MM.1S (cell line): Measurements from ENCODE around the gene SLCO4A1.

Source experiments
- DNase-seq: peaks from one replicate; pipeline ENCODE4 v3.0.0-alpha.2; 2015
- H2AFZ ChIP-seq: fragments of 300-600 bp; sonication (generic); 2 replicates; pipeline ENCODE4 v1.6.0; 2016; ENCODE audit warnings: antibody characterized with exemption, low read length
- H3F3A ChIP-seq: fragments of 300-600 bp; sonication (generic); 2 replicates; pipeline ENCODE4 v1.6.1; 2016; ENCODE audit warnings: mild to moderate bottlenecking, antibody characterized with exemption, low read length, moderate library complexity, mixed read lengths; ENCODE audit not compliant: insufficient read depth
- H3K27ac ChIP-seq: fragments of 300-600 bp; sonication (generic); 2 replicates; pipeline ENCODE4 v1.5.1; 2016; ENCODE audit warnings: mild to moderate bottlenecking, low read length
- H3K27me3 ChIP-seq: fragments of 300-600 bp; sonication (generic); replicated peaks from 2 replicates; pipeline ENCODE4 v1.6.0; 2016; ENCODE audit warnings: low read length; ENCODE audit not compliant: insufficient read depth
- H3K36me3 ChIP-seq: fragments of 300-600 bp; sonication (generic); replicated peaks from 2 replicates; pipeline ENCODE4 v1.6.1; 2016; ENCODE audit warnings: mild to moderate bottlenecking, low read length, mixed read lengths; ENCODE audit not compliant: insufficient read depth
- H3K4me1 ChIP-seq: fragments of 300-600 bp; sonication (generic); 2 replicates; pipeline ENCODE4 v1.6.1; 2016; ENCODE audit warnings: low read length, mixed read lengths
- H3K4me2 ChIP-seq: fragments of 300-600 bp; sonication (generic); 2 replicates; pipeline ENCODE4 v1.6.0; 2016; ENCODE audit warnings: low read depth, low read length
- H3K4me3 ChIP-seq: fragments of 300-600 bp; sonication (generic); 2 replicates; pipeline ENCODE4 v1.5.1; 2016; ENCODE audit warnings: low read length, mixed read lengths
- H3K79me2 ChIP-seq: fragments of 300-600 bp; sonication (generic); 2 replicates; pipeline ENCODE4 v1.6.1; 2016; ENCODE audit warnings: mixed run types, low read length, mixed read lengths
- H3K9ac ChIP-seq: fragments of 300-600 bp; sonication (generic); 2 replicates; pipeline ENCODE4 v1.6.1; 2016; ENCODE audit warnings: low read length, mixed read lengths
- H3K9me2 ChIP-seq: fragments of 300-600 bp; sonication (generic); replicated peaks from 2 replicates; pipeline ENCODE4 v1.6.1; 2016; ENCODE audit warnings: mild to moderate bottlenecking, low read length, mixed read lengths; ENCODE audit not compliant: insufficient read depth
- H3K9me3 ChIP-seq: fragments of 300-600 bp; sonication (generic); replicated peaks from 2 replicates; pipeline ENCODE4 v1.6.1; 2016; ENCODE audit warnings: mild to moderate bottlenecking, low read length, mixed read lengths; ENCODE audit not compliant: insufficient read depth
- H4K20me1 ChIP-seq: fragments of 300-600 bp; sonication (generic); 2 replicates; pipeline ENCODE4 v1.6.1; 2016; ENCODE audit warnings: mild to moderate bottlenecking, low read length, moderate library complexity, mixed read lengths; ENCODE audit not compliant: insufficient read depth
- CTCF ChIP-seq: fragments of 300-600 bp; sonication (generic); IDR thresholded peaks from 2 replicates; pipeline ENCODE4 v1.5.1; 2016; ENCODE audit warnings: antibody characterized with exemption, low read length, mixed read lengths
- EZH2 ChIP-seq: fragments of 300-600 bp; sonication (generic); optimal IDR thresholded peaks from 2 replicates; pipeline ENCODE3; 2017; ENCODE audit warnings: low read depth, mild to moderate bottlenecking, antibody characterized with exemption, low read length, mixed read lengths
- EZH2phosphoT487 ChIP-seq: fragments of 300-600 bp; sonication (generic); IDR thresholded peaks from 2 replicates; pipeline ENCODE4 v1.6.1; 2018; ENCODE audit warnings: antibody characterized with exemption, low read length

SLCO4A1 gene

GRCh38 chr20:62627901-62628612 lies 14.2 kb upstream of the SLCO4A1 start:
- Histone ChIP-seq H3K9ac (no peak overlapping the region), H3K4me3 (no peak overlapping the region), H3K9me3 (no peaks in the 10 kb centered on the region), H3F3A (no peaks in the 10 kb centered on the region), H3K36me3 (no peaks in the 10 kb centered on the region), H3K27me3 (peaks cover 7% of the 10 kb centered on the region; the same call in 1 of the 2 replicates), H3K79me2 (no peaks in the 10 kb centered on the region), H4K20me1 (no peaks in the 10 kb centered on the region), H3K9me2 (no peaks in the 10 kb centered on the region), H2AFZ (no peak overlapping the region), H3K4me1 (peaks cover 11% of the 10 kb centered on the region), H3K4me2 (no peak overlapping the region), H3K27ac (no peak overlapping the region)
- DNase-seq = no peak
- TF ChIP-seq EZH2 = no peak
- no peak for TF ChIP-seq CTCF
- TF ChIP-seq EZH2phosphoT487 = no peak

GRCh38 chr20:62628691-62629090 lies 13.6 kb upstream of the SLCO4A1 start:
- no peak overlapping the region for H3K27ac ChIP-seq
- TF ChIP-seq CTCF = no peak
- no peak for TF ChIP-seq EZH2
- no peak for TF ChIP-seq EZH2phosphoT487
- H4K20me1 ChIP-seq = no peaks in the 10 kb centered on the region
- no peaks in the 10 kb centered on the region for H3K9me2 ChIP-seq
- no peak for DNase-seq
- H3K79me2 ChIP-seq = no peaks in the 10 kb centered on the region
- no peak overlapping the region for H3K9ac ChIP-seq
- H3K36me3 ChIP-seq = no peaks in the 10 kb centered on the region
- H3K4me1 ChIP-seq = peaks cover 7% of the 10 kb centered on the region
- H3K4me2 ChIP-seq = no peak overlapping the region
- no peak overlapping the region for H3K4me3 ChIP-seq
- no peak overlapping the region for H2AFZ ChIP-seq
- peaks cover 14% of the 10 kb centered on the region; the same call in 1 of the 2 replicates for H3K27me3 ChIP-seq
- no peaks in the 10 kb centered on the region for H3F3A ChIP-seq
- no peaks in the 10 kb centered on the region for H3K9me3 ChIP-seq

- Histone ChIP-seq H3K79me2 (no peaks in the 10 kb centered on the region), H3K4me2 (no peak overlapping the region), H3K27me3 (peaks cover 21% of the 10 kb centered on the region; the same call in 1 of the 2 replicates), H3K9me3 (no peaks in the 10 kb centered on the region), H3K4me1 (peaks cover under 1% of the 10 kb centered on the region; the same call in 1 of the 2 replicates), H2AFZ (no peak overlapping the region), H3K27ac (no peak overlapping the region), H3K36me3 (no peaks in the 10 kb centered on the region), H3K9me2 (no peaks in the 10 kb centered on the region), H3K9ac (no peak overlapping the region), H3F3A (no peaks in the 10 kb centered on the region), H3K4me3 (no peak overlapping the region), H4K20me1 (no peaks in the 10 kb centered on the region)
- TF ChIP-seq CTCF (no peak), EZH2 (no peak), EZH2phosphoT487 (no peak)
- no peak for DNase-seq
Observed at GRCh38 chr20:62629864-62630470, 12.3 kb upstream of the SLCO4A1 start.
